AG10803 (cell line): ENCODE results near the gene SSC5D.

Source experiments
- DNase-seq: peaks from one replicate; pipeline ENCODE4 v3.0.0; 2010; ENCODE audit warnings: low read depth
- H3K4me3 ChIP-seq: 2 replicates; pipeline ENCODE4 v1.5.1; 2011; ENCODE audit warnings: mild to moderate bottlenecking, low read length, control low read depth
- TF ChIP-seq, protein P1 (sequence below): conservative IDR thresholded peaks from 2 replicates; pipeline ENCODE4 v1.5.1; 2011; ENCODE audit warnings: mild to moderate bottlenecking, low read length, control low read depth, inconsistent platforms

The SSC5D gene

GRCh38 chr19:55550321-55550650 is 62.0 kb downstream of the SSC5D start:
- TF ChIP-seq, protein P1, sequence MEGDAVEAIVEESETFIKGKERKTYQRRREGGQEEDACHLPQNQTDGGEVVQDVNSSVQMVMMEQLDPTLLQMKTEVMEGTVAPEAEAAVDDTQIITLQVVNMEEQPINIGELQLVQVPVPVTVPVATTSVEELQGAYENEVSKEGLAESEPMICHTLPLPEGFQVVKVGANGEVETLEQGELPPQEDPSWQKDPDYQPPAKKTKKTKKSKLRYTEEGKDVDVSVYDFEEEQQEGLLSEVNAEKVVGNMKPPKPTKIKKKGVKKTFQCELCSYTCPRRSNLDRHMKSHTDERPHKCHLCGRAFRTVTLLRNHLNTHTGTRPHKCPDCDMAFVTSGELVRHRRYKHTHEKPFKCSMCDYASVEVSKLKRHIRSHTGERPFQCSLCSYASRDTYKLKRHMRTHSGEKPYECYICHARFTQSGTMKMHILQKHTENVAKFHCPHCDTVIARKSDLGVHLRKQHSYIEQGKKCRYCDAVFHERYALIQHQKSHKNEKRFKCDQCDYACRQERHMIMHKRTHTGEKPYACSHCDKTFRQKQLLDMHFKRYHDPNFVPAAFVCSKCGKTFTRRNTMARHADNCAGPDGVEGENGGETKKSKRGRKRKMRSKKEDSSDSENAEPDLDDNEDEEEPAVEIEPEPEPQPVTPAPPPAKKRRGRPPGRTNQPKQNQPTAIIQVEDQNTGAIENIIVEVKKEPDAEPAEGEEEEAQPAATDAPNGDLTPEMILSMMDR = no peak
- no peak overlapping the region; the same call in 1 of the 2 replicates for H3K4me3 ChIP-seq

GRCh38 chr19:55552206-55552605 is 64.0 kb downstream of the SSC5D start:
- no peak for DNase-seq
- TF ChIP-seq, protein P1 = no peak
- no peak overlapping the region for H3K4me3 ChIP-seq

More at GRCh38 chr19:55550321-55550650, 62.0 kb downstream of the SSC5D start:
- no peak for DNase-seq

DNA sequence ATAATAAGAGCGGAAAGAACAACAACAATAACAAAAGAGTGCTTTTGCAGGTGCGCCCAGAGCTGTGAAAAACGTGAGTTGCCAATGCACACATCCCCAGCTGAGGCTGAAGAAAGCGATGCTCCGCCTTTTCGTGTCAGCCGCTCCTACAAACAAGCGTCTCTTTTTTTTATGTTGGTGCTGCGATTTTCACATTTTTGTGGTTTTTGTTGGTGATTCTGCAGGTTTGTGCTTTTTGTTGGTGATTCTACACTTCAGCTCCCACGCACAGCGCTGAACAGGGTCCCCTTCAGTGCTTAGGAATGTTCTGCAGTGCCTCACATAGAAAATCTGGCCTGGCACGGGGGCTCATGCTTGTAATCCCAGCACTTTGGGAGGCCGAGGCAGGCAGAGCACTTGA is 64.4 kb downstream of the SSC5D start:
- H3K4me3 ChIP-seq = no peak overlapping the region
- TF ChIP-seq, protein P1 = no peak
- DNase-seq = peak; percentile 94

- H3K4me3 ChIP-seq = no peak overlapping the region
- TF ChIP-seq, protein P1 = peak; percentile 22; the same call in 1 of the 2 replicates
- DNase-seq = no peak
These were observed 65.3 kb downstream of the SSC5D start for GRCh38 chr19:55553217-55554182.

- no peak for DNase-seq
- TF ChIP-seq, protein P1 = no peak
- H3K4me3 ChIP-seq = no peak overlapping the region
These were observed 66.1 kb downstream of the SSC5D start for GRCh38 chr19:55554302-55554701.

DNA sequence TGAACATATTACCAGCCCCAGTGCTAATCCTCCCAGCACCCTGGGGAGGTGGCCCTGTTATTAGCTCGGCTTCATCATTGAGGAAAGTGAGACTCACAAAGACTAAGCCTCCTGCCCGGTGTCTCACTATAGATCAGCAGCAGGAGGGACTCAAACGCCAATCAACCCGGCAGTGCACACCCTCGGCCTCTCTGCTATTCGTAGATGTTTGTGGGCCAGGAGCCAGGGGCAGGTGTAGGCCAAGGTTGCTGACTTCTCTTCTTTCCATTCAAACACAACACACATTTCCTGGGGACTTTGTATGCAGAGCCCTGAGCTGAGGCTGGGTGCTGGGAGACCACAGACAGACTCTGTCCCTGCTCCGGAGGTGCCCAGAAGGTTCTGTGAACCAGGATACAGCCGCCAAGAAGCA is 66.5 kb downstream of the SSC5D start:
- DNase-seq = no peak
- TF ChIP-seq, protein P1 = no peak
- H3K4me3 ChIP-seq = no peak overlapping the region

- TF ChIP-seq, protein P1 = no peak
- no peak overlapping the region for H3K4me3 ChIP-seq
- DNase-seq = no peak
These were observed 71.4 kb downstream of the SSC5D start for GRCh38 chr19:55559684-55560083.
